Fibroblast of lung (primary cell): ENCODE measurements around the gene SPEM1.

Experiments
- CTCF ChIP-seq, 2 donors: IDR thresholded peaks in 1 of 2; conservative IDR thresholded peaks in 1 of 2; 1 replicate in 1 of 2; 2 replicates in 1 of 2; pipeline ENCODE4 v1.5.1; 2011 to 2012; ENCODE audit warnings: low read length in 2 of 2, control low read depth in 1 of 2, inconsistent platforms in 1 of 2, low read depth in 1 of 2, mild to moderate bottlenecking in 1 of 2
- EZH2 ChIP-seq: IDR thresholded peaks from 2 replicates; pipeline ENCODE4 v1.5.1; 2012; ENCODE audit warnings: low read length, control low read depth, mild to moderate bottlenecking; ENCODE audit errors: missing control alignments

GRCh38 chr17:7440113-7440833 lies 20.1 kb downstream of the SPEM1 start:
- no peak for TF ChIP-seq CTCF (conservative IDR thresholded peaks at IDR 0.05 in 1 of 2, IDR thresholded peaks at IDR 0.05 in 1 of 2; ENCODE audit: low read depth in 1 of 2, low read length in 2 of 2)
- peak; percentile 74 for TF ChIP-seq EZH2
